GM18858 (cell line): ENCODE results near the gene DLG5.

Experiments used
- ATAC-seq: cut with Tn5 transposase; IDR thresholded peaks from one replicate; pipeline ENCODE4 v1.9.1; 2021; ENCODE audit not compliant: unreplicated experiment

Gene DLG5

DNA sequence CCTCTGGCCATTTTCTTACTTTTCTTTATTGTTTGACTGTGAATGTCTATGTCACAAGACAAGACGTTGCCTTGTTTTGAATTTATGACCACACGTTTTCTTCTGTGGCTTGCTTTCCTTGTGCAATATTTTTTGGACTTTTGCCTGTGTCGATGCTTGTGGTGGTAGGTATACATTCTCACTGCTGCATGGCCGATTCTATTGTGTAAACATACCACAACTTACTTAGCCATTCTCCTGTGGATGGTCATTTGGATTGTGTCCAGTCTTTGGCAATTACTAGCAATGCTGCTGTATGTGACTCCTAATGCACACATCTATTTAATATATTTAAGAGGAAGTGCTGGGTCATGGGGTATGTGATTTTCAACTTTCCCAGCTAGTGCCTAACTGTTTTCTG lies 18.0 kb upstream of the DLG5 start:
- ATAC-seq = no peak

DNA sequence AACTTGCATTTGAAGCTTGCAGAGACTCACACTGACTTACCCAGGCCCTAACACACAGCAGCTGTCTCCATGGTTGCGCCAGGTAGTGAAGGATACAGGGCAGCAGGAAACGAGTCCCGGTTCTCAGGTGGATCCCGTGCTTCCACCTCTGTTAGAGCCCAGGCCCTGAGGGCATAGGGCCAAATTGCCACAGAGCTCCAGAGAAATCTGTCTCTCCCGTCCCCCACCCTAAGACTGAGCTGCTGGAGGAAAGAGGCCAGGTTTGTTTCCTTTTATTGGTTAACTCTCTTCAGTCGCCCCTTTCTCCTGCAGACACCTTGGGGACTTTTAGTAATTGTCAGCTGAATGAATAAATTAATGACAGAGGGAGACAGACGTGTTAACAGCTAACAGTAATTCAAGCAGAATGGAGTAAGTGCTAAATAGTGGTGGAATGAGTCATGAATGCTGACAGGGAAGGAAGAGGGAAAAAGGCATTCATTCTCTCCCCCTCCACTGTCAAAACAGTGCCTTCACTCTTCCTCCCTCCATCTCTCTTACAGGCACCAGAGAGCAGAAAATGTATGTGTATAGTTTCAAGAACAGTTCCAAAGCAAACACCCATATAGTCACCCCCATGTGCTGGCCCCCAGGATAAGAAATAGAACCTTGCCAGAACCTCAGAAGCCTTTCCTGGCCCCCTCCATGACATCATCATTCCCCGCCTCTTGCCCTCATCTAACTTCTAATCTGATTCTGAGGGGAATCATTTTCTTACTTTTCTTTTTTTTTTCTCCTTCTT lies 16.8 kb upstream of the DLG5 start:
- ATAC-seq = no peak

DNA sequence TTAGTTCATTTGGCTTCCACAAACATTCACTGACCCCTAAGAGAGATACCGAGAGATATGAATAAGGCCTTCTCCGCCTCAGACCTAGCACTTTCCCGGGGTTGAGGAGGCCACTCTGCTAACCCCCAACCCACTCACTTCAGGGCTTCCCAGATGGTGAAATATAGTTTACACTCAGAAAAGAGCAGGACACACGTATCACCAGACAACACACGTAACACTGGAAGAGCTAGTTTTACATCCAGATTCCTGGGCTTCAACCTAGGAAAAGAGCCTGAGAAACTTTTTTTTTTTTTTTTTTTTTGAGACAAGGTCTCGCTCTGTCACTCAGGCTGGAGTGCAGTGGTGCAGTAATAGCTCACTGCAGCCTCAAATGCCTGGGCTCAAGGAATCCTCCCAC lies 15.2 kb upstream of the DLG5 start:
- no peak for ATAC-seq

- ATAC-seq = no peak
Observed at GRCh38 chr10:77940627-77941026, 14.1 kb upstream of the DLG5 start.

DNA sequence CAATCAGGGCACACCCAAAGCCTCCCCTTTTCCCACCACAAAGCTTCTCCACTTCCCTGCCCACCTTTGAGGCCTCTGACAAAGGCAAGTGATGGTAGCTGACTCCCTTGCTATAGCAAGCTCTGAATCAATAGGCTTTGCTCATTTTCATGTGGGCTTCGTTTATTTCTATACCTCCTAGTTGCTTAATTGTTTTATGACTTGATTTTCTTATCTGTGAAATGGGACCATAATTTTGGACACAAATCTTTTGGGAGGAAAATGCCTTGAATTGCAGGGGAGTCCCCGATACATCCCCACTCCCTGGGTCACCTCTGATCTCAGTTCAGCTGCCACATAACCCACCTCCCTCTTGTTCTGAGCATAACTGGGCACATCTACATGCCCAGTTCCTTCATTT lies 13.7 kb upstream of the DLG5 start:
- ATAC-seq = no peak

DNA sequence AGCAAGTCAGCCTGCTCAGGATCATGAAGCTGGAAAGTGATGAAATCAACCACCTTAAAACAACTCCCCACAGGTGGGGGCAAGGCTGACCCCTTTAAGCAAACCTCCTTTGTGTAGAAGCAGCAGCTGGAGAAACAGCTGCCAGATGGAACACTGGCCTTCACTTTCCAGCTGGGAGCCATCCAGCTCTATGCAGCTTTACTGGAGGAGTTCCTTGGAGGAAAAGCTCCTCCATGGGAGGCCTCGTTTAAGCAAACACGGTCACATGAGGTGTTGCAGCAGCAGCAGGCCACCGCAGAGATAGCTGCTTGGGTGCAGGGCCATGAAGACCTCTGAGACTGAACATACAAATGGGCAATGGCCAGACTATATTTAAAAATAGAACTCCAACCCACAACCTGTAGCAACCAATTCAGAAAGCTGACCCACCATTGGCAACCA lies 13.0 kb upstream of the DLG5 start:
- no peak for ATAC-seq

DNA sequence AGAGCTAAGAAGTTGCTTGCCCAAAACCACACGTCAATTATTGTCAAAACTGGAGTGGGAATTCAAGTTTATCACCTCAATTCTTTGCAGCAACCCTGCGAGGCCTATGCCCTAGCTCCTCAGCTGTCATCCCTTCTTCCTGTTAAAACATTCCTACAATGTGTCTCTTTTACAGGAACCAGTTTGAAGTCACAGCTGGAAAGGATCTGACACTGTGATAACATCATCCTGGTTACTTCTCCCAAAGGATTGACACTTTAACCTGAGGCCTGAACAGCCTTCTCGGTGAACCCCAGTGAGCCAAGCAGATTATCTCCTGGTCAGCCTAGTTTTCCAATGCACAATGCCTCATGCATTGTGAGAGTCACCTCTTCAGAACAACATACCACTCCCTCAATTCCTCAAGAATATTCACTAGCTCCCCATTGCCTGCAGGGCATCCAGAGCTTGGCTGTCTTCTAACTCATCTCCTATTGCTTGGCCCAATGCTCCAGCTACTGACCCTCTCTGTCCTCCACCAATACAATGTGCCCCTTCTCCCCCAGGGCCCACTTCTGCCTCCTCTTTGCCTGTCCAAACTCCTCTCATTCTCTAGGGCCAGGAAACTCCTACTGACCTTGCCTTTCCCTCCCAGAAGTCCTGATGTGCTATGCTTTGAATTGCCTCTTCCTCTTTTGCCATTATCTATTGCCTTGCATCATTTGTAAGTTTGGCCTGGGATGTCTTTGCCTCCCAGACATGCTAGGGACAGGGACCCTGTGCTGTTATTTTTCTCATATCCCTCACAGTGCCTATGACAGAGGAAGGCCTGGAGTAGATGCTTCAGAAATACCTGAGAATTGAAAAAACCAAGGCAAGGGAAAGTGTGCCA lies 10.4 kb upstream of the DLG5 start:
- ATAC-seq = no peak

DNA sequence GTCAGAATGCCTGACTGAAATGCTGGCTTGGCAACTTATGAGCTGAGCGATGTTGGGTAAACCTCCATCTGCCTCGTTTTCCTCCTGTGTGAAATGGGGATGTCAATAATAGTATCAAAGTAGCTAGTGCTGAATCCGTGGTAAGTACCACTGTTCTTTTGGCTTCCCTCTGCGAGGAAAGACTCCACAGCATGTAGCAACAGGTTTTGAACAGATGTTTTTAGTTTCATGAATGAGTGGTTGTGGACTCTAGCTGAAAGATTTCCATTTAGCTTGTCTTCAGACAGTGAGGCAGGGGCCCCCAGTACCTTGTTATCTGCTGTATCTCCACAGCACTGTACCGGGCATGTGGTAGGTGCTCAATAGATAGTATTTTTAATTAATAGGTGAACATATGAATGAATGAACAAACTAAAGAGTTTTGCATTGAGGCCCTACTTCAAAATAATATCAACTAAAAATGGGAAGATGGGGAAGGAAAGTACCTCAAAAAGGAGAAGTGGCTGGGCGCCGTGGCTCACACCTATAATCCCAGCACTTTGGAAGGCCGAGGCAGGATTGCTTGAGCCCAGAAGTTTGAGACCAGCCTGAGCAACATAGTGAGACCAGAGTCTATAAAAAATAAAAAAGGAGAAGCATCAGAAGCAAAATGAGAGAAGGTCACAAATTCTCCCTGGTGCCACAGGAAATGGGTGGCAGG lies 5.6 kb upstream of the DLG5 start:
- no peak for ATAC-seq

- ATAC-seq = no peak
Observed at GRCh38 chr10:77927402-77928246, 1.1 kb upstream of the DLG5 start.

GRCh38 chr10:77925795-77926565 lies 575 bp downstream of the DLG5 start:
- ATAC-seq = no peak

GRCh38 chr10:77925410-77925794 lies 1.2 kb downstream of the DLG5 start:
- no peak for ATAC-seq

- no peak for ATAC-seq
Observed at GRCh38 chr10:77922566-77923179, 3.9 kb downstream of the DLG5 start.

DNA sequence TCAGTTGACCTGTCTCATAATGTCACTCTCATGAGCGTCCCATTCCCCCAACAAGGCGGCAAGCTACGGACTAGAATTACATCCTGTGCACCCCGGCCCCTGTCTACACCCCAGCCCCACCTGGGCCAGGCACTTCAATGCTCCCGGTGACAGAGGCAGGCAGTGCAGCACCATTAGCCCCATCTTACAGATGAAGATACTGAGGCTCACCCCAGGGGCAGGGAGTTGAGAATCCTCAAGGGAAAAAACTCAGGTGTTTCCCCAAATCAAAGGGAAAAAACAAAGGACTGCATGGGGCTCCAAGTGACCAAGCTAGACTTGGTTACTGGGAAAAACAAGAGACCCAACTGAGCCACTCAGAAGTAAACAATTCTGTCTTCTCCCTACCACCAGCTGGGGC lies 4.5 kb downstream of the DLG5 start:
- no peak for ATAC-seq

DNA sequence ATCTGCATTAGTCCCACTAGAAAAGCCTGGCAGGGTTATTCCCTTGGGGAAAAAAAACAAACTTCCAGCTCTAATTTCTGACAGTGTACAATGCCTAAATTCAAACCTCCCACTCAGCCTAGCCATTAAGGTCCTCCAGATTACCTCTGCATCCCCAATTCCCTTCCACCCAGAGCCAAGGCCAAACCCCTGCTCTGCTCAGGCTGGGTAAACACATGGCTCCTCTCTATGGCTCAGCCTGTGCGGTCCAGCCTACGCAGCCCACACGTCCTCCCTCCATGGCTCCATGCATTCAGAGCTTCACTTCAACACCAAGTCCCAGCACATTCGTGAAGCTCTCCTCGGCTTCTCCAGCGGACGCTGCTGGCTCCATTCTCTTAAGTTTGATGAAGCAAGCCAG lies 5.2 kb downstream of the DLG5 start:
- ATAC-seq = no peak

GRCh38 chr10:77920495-77920894 lies 6.1 kb downstream of the DLG5 start:
- no peak for ATAC-seq

DNA sequence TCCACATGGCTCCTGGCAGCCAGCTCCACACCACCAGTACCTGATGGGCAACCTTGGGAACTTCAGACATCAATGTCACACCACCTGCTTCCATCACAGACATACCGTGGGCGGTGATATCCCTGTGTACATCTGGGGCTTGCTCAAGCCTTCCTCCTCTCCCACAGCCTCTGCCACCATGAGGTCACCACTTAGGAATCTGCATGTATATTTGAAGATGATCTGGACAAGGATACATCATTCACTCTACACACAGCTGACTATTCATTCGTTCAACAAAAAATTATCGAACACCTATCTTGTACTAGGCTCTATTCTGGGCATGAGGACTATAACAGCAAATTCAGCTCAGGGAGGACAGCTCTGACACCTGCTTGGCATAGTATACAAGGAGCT lies 6.8 kb downstream of the DLG5 start:
- no peak for ATAC-seq

- ATAC-seq = no peak
Observed at GRCh38 chr10:77915319-77916105, 11.0 kb downstream of the DLG5 start.

DNA sequence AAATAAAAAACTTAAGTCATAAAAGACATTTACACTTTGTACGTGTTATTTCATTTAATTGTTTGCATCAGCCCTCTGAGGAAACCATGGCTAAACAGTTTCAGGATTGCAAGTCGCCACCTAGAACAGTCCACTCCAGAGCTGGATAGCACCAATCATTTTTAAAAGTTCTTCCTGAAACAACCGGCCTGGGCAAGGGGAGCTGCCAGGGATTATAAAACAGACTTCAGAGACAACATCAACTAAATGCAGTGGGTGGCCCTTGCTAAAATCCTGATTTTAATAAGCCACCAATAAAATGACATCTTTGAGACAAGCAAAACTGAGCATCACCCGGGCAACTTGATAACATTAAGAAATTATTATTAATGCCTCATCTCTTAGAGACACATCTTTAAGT lies 13.5 kb downstream of the DLG5 start:
- no peak for ATAC-seq

GRCh38 chr10:77912576-77912975 lies 14.0 kb downstream of the DLG5 start:
- no peak for ATAC-seq
